IMR-90 (cell line): ENCODE measurements around the gene ADARB2.

ENCODE experiments used
- BHLHE40 ChIP-seq: fragments of 150-350 bp; IDR thresholded peaks from 2 replicates; pipeline ENCODE4 v1.6.1; 2016; ENCODE audit warnings: mild to moderate bottlenecking, low read depth, low read length
- CEBPB ChIP-seq: IDR thresholded peaks from 2 replicates; pipeline ENCODE4 v1.6.1; 2012; ENCODE audit warnings: low read depth, low read length, improper control_type of control experiment
- CTCF ChIP-seq: conservative IDR thresholded peaks from 2 replicates; pipeline ENCODE4 v1.5.1; 2012; ENCODE audit warnings: mild to moderate bottlenecking, low read depth, low read length, improper control_type of control experiment
- FOS ChIP-seq: fragments of 150-350 bp; IDR thresholded peaks from 2 replicates; pipeline ENCODE4 v1.6.1; 2016; ENCODE audit warnings: low read depth, low read length
- MAFK ChIP-seq: IDR thresholded peaks from 2 replicates; pipeline ENCODE4 v1.6.1; 2012; ENCODE audit warnings: low read depth, low read length, improper control_type of control experiment
- NFE2L2 ChIP-seq: fragments of 150-350 bp; IDR thresholded peaks from 2 replicates; pipeline ENCODE4 v1.6.1; 2016; ENCODE audit warnings: low read depth, mild to moderate bottlenecking, low read length
- POLR2A ChIP-seq: IDR thresholded peaks from 2 replicates; pipeline ENCODE4 v1.6.1; 2012; ENCODE audit warnings: mild to moderate bottlenecking, low read depth, low read length
- RAD21 ChIP-seq: IDR thresholded peaks from 2 replicates; pipeline ENCODE4 v1.6.1; 2012; ENCODE audit warnings: low read length, improper control_type of control experiment
- RCOR1 ChIP-seq: IDR thresholded peaks from 2 replicates; pipeline ENCODE4 v1.6.1; 2012; ENCODE audit warnings: mild to moderate bottlenecking, low read length, improper control_type of control experiment; ENCODE audit not compliant: insufficient replicate concordance
- RFX5 ChIP-seq: IDR thresholded peaks from 2 replicates; pipeline ENCODE4 v1.8.0; 2012; ENCODE audit warnings: low read depth, mild to moderate bottlenecking, low read length, moderate library complexity

- no peak for TF ChIP-seq CTCF
- TF ChIP-seq NFE2L2, result no peak
- TF ChIP-seq RCOR1, result no peak
- TF ChIP-seq POLR2A, result no peak
- TF ChIP-seq MAFK, result no peak
- TF ChIP-seq BHLHE40, result no peak
- no peak for TF ChIP-seq FOS
- TF ChIP-seq CEBPB, result no peak
- TF ChIP-seq RAD21, result no peak
- TF ChIP-seq RFX5, result no peak
These were observed 135.3 kb downstream of the ADARB2 start for GRCh38 chr10:1602037-1602484.
